ENCODE data around the gene MAK. TPM values are rescaled to one million over a fixed set of nuclear protein-coding genes. Genes with fewer than 3 reads are reported as not detected.

MAK gene
- polyA plus RNA-seq, 2 of the 4 experiments (the other 2 are of a cell fraction), result 0.05 to 0.09 TPM

DNA sequence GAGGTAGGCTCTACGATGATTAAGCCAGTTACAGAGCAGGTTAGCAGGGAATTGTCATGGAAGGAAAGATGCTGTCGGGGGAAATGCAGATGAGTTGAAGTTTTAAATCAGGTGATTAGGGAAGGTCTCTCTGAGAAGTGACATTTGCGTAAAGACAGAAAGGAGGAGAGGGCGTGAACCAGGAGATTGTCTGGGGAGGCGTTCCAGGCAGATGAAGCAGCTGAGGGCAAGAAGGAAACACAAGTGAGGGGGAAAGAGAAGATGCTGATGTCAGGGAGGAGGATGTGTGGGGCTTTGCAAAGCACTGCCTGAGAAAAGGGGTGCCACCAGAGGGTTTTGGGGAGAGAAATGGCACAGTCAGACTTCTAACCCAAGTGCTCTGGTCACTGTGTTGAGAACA is 93.2 kb downstream of the MAK start (continued):
- TF ChIP-seq RFX5 (IDR thresholded peaks at IDR 0.05) (no peak), FOSL2 (IDR thresholded peaks at IDR 0.05) (no peak), FOSL2 (CRISPR knock-in tag; IDR thresholded peaks at IDR 0.05) (no peak), ZFP36 (IDR thresholded peaks at IDR 0.05; ENCODE audit: borderline replicate concordance, partially characterized antibody) (no peak)

DNA sequence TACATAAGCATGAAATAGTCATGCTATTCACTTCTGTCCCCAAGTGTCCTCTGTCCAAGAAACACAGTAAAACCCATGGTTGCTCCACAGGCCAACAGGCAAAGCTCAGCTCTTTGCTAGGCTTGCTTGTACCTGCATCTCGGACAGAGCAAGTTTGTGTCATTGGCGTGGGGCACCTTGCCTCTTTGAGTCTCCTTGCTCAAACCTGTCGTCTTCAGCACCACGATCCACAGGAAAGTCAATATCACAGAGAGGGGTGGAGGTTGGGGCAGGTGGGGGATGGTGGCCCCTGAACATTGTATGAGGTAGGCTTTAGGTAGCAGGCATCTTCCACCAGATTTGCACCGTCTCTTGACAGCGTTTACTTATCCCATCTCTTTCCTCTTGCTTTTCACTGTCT is 94.8 kb downstream of the MAK start:
- Histone ChIP-seq H3K4me3 (no peak overlapping the region), H3K4me1 (peaks cover 7% of the 10 kb centered on the region; the same call in 2 of the 3 replicates), H3K9me3 (no peaks in the 10 kb centered on the region), H3K4me2 (no peak overlapping the region), H3K27ac (no peak overlapping the region)
- DNase-seq (ENCODE audit: low read depth in 1 of 2, low spot score in 1 of 2), result no peak
- 89% methylated on average over 5 of the region's 6 CpGs for WGBS (ENCODE audit: missing lambda C conversion rate)
- FAIRE-seq, result no peak
- no peak for ATAC-seq
- POLR2A ChIA-PET, result no interaction called here
- no peak for TF ChIP-seq BHLHE40 (IDR thresholded peaks at IDR 0.05; ENCODE audit: low read depth, low read length)
- no peak for TF ChIP-seq SMC3 (IDR thresholded peaks at IDR 0.05)
- no peak for TF ChIP-seq HDAC2 (IDR thresholded peaks at IDR 0.05)
- no peak for TF ChIP-seq NR3C1 (IDR thresholded peaks at IDR 0.05)
- no peak for TF ChIP-seq CBX2 (IDR thresholded peaks at IDR 0.05; ENCODE audit: borderline replicate concordance, low read depth)
- TF ChIP-seq, protein P1, sequence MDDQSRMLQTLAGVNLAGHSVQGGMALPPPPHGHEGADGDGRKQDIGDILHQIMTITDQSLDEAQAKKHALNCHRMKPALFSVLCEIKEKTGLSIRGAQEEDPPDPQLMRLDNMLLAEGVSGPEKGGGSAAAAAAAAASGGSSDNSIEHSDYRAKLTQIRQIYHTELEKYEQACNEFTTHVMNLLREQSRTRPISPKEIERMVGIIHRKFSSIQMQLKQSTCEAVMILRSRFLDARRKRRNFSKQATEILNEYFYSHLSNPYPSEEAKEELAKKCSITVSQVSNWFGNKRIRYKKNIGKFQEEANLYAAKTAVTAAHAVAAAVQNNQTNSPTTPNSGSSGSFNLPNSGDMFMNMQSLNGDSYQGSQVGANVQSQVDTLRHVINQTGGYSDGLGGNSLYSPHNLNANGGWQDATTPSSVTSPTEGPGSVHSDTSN (IDR thresholded peaks at IDR 0.05), result no peak
- no peak for TF ChIP-seq CHD4 (IDR thresholded peaks at IDR 0.05; ENCODE audit: borderline replicate concordance)
- TF ChIP-seq FOSB (CRISPR knock-in tag; IDR thresholded peaks at IDR 0.05), result no peak
- no peak for TF ChIP-seq MAFK (IDR thresholded peaks at IDR 0.05; ENCODE audit: partially characterized antibody)
- TF ChIP-seq RAD21 (conservative IDR thresholded peaks at IDR 0.05 in 1 of 2, IDR thresholded peaks at IDR 0.05 in 1 of 2), result no peak
- TF ChIP-seq SREBF2 (IDR thresholded peaks at IDR 0.05), result no peak
- TF ChIP-seq, protein P2, sequence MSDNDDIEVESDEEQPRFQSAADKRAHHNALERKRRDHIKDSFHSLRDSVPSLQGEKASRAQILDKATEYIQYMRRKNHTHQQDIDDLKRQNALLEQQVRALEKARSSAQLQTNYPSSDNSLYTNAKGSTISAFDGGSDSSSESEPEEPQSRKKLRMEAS (IDR thresholded peaks at IDR 0.05), result no peak
- TF ChIP-seq RARB (CRISPR knock-in tag; IDR thresholded peaks at IDR 0.05), result no peak
- no peak for TF ChIP-seq NFE2L2 (conservative IDR thresholded peaks at IDR 0.05; ENCODE audit: low read length)
- no peak for TF ChIP-seq ESRRA (IDR thresholded peaks at IDR 0.05; ENCODE audit: borderline replicate concordance, low read length)
- TF ChIP-seq ZSCAN20 (CRISPR knock-in tag; IDR thresholded peaks at IDR 0.05), result no peak
- TF ChIP-seq, protein P3, sequence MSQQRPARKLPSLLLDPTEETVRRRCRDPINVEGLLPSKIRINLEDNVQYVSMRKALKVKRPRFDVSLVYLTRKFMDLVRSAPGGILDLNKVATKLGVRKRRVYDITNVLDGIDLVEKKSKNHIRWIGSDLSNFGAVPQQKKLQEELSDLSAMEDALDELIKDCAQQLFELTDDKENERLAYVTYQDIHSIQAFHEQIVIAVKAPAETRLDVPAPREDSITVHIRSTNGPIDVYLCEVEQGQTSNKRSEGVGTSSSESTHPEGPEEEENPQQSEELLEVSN (IDR thresholded peaks at IDR 0.05; ENCODE audit: borderline replicate concordance, low read depth), result no peak
- no peak for TF ChIP-seq JUNB (IDR thresholded peaks at IDR 0.05)
- no peak for TF ChIP-seq KDM5A (IDR thresholded peaks at IDR 0.05)
- CTCF ChIA-PET, result interaction anchor here (1.5 kb wide), 1 partner anchor 16 kb away, joined by 4 read pairs; no protein-coding TSS in a partner anchor

DNA sequence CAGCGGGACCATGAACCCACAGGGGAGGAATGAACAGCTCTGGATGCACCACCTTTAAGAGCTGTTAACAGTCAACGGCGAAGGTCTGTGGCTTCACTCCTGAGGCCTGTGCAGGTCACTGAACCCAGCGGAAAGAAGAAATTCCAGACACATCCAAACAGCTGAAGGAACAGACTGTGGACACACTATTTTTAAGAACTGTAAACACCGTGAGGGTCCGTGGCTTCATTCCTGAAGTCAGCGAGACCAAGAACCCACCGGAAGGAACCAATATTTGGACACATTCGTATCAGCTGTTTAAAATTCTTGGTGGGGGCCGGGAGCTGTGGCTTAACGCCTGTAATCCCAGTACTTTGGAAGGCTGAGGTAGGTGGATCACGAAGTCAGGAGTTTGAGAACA is 96.1 kb downstream of the MAK start:
- no peak for ATAC-seq
- no peak for FAIRE-seq
- H3K4me1 ChIP-seq, result peaks cover 12% of the 10 kb centered on the region; the same call in 2 of the 3 replicates
- no peak overlapping the region for H3K27ac ChIP-seq
- no peaks in the 10 kb centered on the region for H3K9me3 ChIP-seq
- H3K4me3 ChIP-seq, result no peak overlapping the region
- DNase-seq (ENCODE audit: low read depth in 1 of 2, low spot score in 1 of 2), result no peak
- CTCF ChIA-PET, result interaction anchor here (1.0 to 1.5 kb wide), 2 partner anchors 18 to 60 kb away, joined by 4 to 5 read pairs; no protein-coding TSS in a partner anchor
- WGBS (ENCODE audit: missing lambda C conversion rate), result 96% methylated on average over 12 of the region's 12 CpGs
- TF ChIP-seq RNF2 (IDR thresholded peaks at IDR 0.05; ENCODE audit: borderline replicate concordance, low read depth), result no peak
- no peak for TF ChIP-seq POLR2A (IDR thresholded peaks at IDR 0.05; ENCODE audit: low read length)
- no peak for TF ChIP-seq TFCP2L1 (CRISPR knock-in tag; IDR thresholded peaks at IDR 0.05)
- TF ChIP-seq HOXB5 (CRISPR knock-in tag; IDR thresholded peaks at IDR 0.05), result no peak
- H3K4me2 ChIP-seq, result no peak overlapping the region
- POLR2A ChIA-PET, result interaction anchor here (0.9 to 1.2 kb wide), 2 partner anchors 19 to 20 kb away, joined by 4 read pairs; partner anchors contain the start of gene TMEM14C
